GM23338 (cell line): ENCODE data around the gene WDR1.

Experiments
- CREB1 ChIP-seq: fragments of 250-450 bp; sonication (Bioruptor Pico); IDR thresholded peaks from 2 replicates; pipeline ENCODE4 v1.5.0; 2020; ENCODE audit warnings: low read depth, mild to moderate bottlenecking, moderate library complexity
- CTCF ChIP-seq, 2 experiments: fragments of 200-600 bp in 1 of 2; sonication (generic) in 1 of 2; conservative IDR thresholded peaks; 2 replicates each; pipeline versions ENCODE4 v1.5.1 to v1.6.1; 2016 to 2017; ENCODE audit warnings: antibody characterized with exemption in 2 of 2, low read depth in 2 of 2, mild to moderate bottlenecking in 2 of 2, moderate library complexity in 1 of 2
- ETS1 ChIP-seq: IDR thresholded peaks from 2 replicates; pipeline ENCODE4 v1.6.1; 2016; ENCODE audit warnings: antibody characterized with exemption
- EZH2 ChIP-seq: fragments of 200-600 bp; sonication (generic); IDR thresholded peaks from one replicate; pipeline ENCODE4 v1.8.0; 2017; ENCODE audit warnings: antibody characterized with exemption, mild to moderate bottlenecking, low read depth; ENCODE audit not compliant: unreplicated experiment
- JUNB ChIP-seq: IDR thresholded peaks from one replicate; pipeline ENCODE4 v1.6.1; 2016; ENCODE audit warnings: antibody characterized with exemption; ENCODE audit not compliant: unreplicated experiment
- NANOG ChIP-seq: IDR thresholded peaks from 2 replicates; pipeline ENCODE4 v1.6.1; 2016; ENCODE audit warnings: antibody characterized with exemption, borderline replicate concordance
- POLR2AphosphoS5 ChIP-seq: IDR thresholded peaks from 2 replicates; pipeline ENCODE4 v1.6.1; 2016; ENCODE audit warnings: antibody characterized with exemption, low read depth
- STAT1 ChIP-seq: IDR thresholded peaks from one replicate; pipeline ENCODE4 v1.6.1; 2016; ENCODE audit warnings: antibody characterized with exemption; ENCODE audit not compliant: unreplicated experiment
- ZNF331 ChIP-seq: fragments of 250-450 bp; sonication (Bioruptor Pico); IDR thresholded peaks from 2 replicates; pipeline ENCODE4 v1.5.0; 2020; ENCODE audit warnings: low read depth, mild to moderate bottlenecking, moderate library complexity
- TF ChIP-seq, protein P1 (sequence below): IDR thresholded peaks from one replicate; pipeline ENCODE4 v1.6.1; 2018; ENCODE audit warnings: antibody characterized with exemption; ENCODE audit not compliant: unreplicated experiment

DNA sequence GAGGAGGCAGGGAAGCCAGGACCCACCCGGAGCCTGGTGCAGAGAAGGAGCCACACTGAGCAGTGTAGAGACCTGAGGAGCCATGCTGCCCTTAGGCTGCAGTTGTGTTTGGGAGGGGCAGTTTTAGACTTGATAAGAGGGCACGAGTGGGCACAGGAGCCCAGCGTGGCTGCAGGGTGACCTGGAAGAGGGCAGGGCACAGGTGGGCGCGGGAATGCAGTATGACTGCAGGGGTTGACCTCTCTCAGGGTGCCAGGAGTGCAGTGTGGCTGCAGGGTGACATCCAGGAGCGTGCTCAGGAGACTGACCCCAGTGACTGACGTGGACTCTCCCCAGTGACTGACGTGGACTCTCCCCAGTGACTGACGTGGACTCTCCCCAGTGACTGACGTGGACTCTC is 14.6 kb upstream of the WDR1 start:
- no peak for TF ChIP-seq CTCF (conservative IDR thresholded peaks at IDR 0.05; ENCODE audit: low read depth in 2 of 2)
- no peak for TF ChIP-seq ETS1
- TF ChIP-seq, protein P1, sequence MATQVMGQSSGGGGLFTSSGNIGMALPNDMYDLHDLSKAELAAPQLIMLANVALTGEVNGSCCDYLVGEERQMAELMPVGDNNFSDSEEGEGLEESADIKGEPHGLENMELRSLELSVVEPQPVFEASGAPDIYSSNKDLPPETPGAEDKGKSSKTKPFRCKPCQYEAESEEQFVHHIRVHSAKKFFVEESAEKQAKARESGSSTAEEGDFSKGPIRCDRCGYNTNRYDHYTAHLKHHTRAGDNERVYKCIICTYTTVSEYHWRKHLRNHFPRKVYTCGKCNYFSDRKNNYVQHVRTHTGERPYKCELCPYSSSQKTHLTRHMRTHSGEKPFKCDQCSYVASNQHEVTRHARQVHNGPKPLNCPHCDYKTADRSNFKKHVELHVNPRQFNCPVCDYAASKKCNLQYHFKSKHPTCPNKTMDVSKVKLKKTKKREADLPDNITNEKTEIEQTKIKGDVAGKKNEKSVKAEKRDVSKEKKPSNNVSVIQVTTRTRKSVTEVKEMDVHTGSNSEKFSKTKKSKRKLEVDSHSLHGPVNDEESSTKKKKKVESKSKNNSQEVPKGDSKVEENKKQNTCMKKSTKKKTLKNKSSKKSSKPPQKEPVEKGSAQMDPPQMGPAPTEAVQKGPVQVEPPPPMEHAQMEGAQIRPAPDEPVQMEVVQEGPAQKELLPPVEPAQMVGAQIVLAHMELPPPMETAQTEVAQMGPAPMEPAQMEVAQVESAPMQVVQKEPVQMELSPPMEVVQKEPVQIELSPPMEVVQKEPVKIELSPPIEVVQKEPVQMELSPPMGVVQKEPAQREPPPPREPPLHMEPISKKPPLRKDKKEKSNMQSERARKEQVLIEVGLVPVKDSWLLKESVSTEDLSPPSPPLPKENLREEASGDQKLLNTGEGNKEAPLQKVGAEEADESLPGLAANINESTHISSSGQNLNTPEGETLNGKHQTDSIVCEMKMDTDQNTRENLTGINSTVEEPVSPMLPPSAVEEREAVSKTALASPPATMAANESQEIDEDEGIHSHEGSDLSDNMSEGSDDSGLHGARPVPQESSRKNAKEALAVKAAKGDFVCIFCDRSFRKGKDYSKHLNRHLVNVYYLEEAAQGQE, result no peak
- TF ChIP-seq POLR2AphosphoS5, result no peak
- no peak for TF ChIP-seq EZH2
- TF ChIP-seq CREB1 (CRISPR knock-in tag), result no peak
- TF ChIP-seq NANOG, result no peak
- TF ChIP-seq ZNF331, result no peak
- no peak for TF ChIP-seq JUNB
- no peak for TF ChIP-seq STAT1
